G401 (cell line): ENCODE data around the gene TEX55. TPM values are rescaled to one million over a fixed set of nuclear protein-coding genes. Genes with fewer than 3 reads are reported as not detected.
"Not testable (repeated sequence)": the region's sequence is repeated elsewhere in the genome, so short reads cannot be mapped to it uniquely, and the experiment has no call there.

Experiments used
- DNase-seq: peaks from one replicate; pipeline ENCODE4 v3.0.0-alpha.2; 2015; ENCODE audit warnings: low spot score
- in situ Hi-C: cut with HindIII; loops from 2 replicates; pipeline ENCODE4 v1.10.0; 2016; ENCODE audit warnings: low sequenced_read_pairs, mixed read lengths
- total RNA-seq: library from RNA; depleted of rRNA; stranded (reverse); fragments of >200 nt; shearing (Covaris generic); gene quantifications from 2 replicates; pipeline ENCODE4 v1.2.3, GENCODE V29; 2014

The TEX55 gene
- total RNA-seq, 1 experiment from 2014 or later, result not detected

- in situ Hi-C loops, result no loop called here
- DNase-seq, result no peak
Observed at GRCh38 chr3:119156868-119157267, 10.9 kb downstream of the TEX55 start.

GRCh38 chr3:119157971-119158370 is 12.0 kb downstream of the TEX55 start:
- in situ Hi-C loops, result no loop called here
- DNase-seq, result no peak

- no peak for DNase-seq
- in situ Hi-C loops, result no loop called here
Observed at GRCh38 chr3:119160361-119160760, 14.4 kb downstream of the TEX55 start.

- no peak for DNase-seq
- in situ Hi-C loops, result no loop called here
Observed at GRCh38 chr3:119160815-119161214, 14.8 kb downstream of the TEX55 start.

GRCh38 chr3:119161240-119161639 is 15.3 kb downstream of the TEX55 start:
- in situ Hi-C loops, result no loop called here
- no peak for DNase-seq

- in situ Hi-C loops, DNase-seq: not testable (repeated sequence)
Observed at GRCh38 chr3:119164745-119165144, 18.8 kb downstream of the TEX55 start.

- in situ Hi-C loops, result no loop called here
- no peak for DNase-seq
Observed at GRCh38 chr3:119170821-119171220, 24.9 kb downstream of the TEX55 start.

GRCh38 chr3:119173325-119173724 is 27.4 kb downstream of the TEX55 start, which contains the start of gene UPK1B:
UPK1B (plus strand) TSS chr3:119173598; CDS start chr3:119186742, 13,144 bp downstream.
- DNase-seq, result no peak
- in situ Hi-C loops, result no loop called here

- in situ Hi-C loops, result no loop called here
- no peak for DNase-seq
Observed at GRCh38 chr3:119175872-119176756, 30.1 kb downstream of the TEX55 start.

- DNase-seq, result no peak
- in situ Hi-C loops, result no loop called here
Observed at GRCh38 chr3:119176778-119177177, 30.8 kb downstream of the TEX55 start.

- in situ Hi-C loops, result no loop called here
- no peak for DNase-seq
Observed at GRCh38 chr3:119177321-119177720, 31.4 kb downstream of the TEX55 start.

- in situ Hi-C loops, result no loop called here
- no peak for DNase-seq
Observed at GRCh38 chr3:119181765-119182164, 35.8 kb downstream of the TEX55 start.

GRCh38 chr3:119184111-119184510 is 38.1 kb downstream of the TEX55 start:
- in situ Hi-C loops, result no loop called here
- DNase-seq, result no peak

- in situ Hi-C loops, result no loop called here
- DNase-seq, result no peak
Observed at GRCh38 chr3:119184796-119185570, 39.0 kb downstream of the TEX55 start.

GRCh38 chr3:119187266-119187665 is 41.3 kb downstream of the TEX55 start:
- in situ Hi-C loops, result no loop called here
- no peak for DNase-seq

- DNase-seq, result no peak
- in situ Hi-C loops, result no loop called here
Observed at GRCh38 chr3:119191800-119192199, 45.8 kb downstream of the TEX55 start.

- no peak for DNase-seq
- in situ Hi-C loops, result no loop called here
Observed at GRCh38 chr3:119194237-119195150, 48.5 kb downstream of the TEX55 start.

GRCh38 chr3:119195151-119195476 is 49.1 kb downstream of the TEX55 start:
- in situ Hi-C loops, result no loop called here
- DNase-seq, result no peak

- no peak for DNase-seq
- in situ Hi-C loops, result no loop called here
Observed at GRCh38 chr3:119195911-119196310, 49.9 kb downstream of the TEX55 start.
